Prostate gland (tissue), 2 donors: Measurements from ENCODE around the gene MEF2A.

ENCODE experiments used
- POLR2A ChIP-seq: fragments of 450-650 bp; IDR thresholded peaks from one replicate; pipeline ENCODE4 v1.6.1; 2016; ENCODE audit warnings: antibody characterized with exemption, mild to moderate bottlenecking
- POLR2AphosphoS5 ChIP-seq: sonication (generic); formaldehyde crosslinking; IDR thresholded peaks from one replicate; pipeline ENCODE4 v1.6.1; 2017; ENCODE audit warnings: antibody characterized with exemption
- TF ChIP-seq, protein P1 (sequence below), 4 experiments: fragments of 200-600 bp in 2 of 4; fragments of 450-650 bp in 2 of 4; sonication (generic) in 2 of 4; IDR thresholded peaks; 1 replicate in 3 of 4; 2 replicates in 1 of 4; pipeline ENCODE4 v1.5.1; 2016 to 2019; ENCODE audit warnings: antibody characterized with exemption in 4 of 4, mild to moderate bottlenecking in 2 of 4, moderate library complexity in 2 of 4

DNA sequence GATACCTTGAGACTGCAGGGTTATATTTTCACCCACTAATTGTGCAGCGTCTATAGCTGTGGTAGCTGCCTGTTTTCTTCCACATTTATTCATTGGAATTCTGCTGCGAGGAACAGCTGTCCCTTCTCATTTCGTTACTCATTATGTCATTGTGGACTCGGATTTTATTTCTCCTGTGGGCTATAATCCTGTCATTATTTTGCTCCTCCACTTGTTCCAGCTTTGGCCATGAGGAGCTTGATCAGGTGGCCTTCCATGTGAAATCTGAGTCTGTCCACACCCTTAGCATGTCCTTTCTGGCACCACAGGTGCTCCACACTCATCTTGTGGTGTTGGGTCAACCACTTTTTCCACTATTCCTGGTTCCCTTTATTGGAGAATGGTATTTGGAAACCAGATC, 152.6 kb downstream of the MEF2A start:
- TF ChIP-seq POLR2AphosphoS5: no peak
- TF ChIP-seq, protein P1, sequence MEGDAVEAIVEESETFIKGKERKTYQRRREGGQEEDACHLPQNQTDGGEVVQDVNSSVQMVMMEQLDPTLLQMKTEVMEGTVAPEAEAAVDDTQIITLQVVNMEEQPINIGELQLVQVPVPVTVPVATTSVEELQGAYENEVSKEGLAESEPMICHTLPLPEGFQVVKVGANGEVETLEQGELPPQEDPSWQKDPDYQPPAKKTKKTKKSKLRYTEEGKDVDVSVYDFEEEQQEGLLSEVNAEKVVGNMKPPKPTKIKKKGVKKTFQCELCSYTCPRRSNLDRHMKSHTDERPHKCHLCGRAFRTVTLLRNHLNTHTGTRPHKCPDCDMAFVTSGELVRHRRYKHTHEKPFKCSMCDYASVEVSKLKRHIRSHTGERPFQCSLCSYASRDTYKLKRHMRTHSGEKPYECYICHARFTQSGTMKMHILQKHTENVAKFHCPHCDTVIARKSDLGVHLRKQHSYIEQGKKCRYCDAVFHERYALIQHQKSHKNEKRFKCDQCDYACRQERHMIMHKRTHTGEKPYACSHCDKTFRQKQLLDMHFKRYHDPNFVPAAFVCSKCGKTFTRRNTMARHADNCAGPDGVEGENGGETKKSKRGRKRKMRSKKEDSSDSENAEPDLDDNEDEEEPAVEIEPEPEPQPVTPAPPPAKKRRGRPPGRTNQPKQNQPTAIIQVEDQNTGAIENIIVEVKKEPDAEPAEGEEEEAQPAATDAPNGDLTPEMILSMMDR (IDR thresholded peaks at IDR 0.05): no peak
- no peak for TF ChIP-seq POLR2A
